Right lobe of liver (tissue), 4 donors: ENCODE results near the gene AKAP13.
A peak's percentile ranks its signal among the peaks of the same experiment; 100 is the strongest.

Experiments used
- POLR2A ChIP-seq: fragments of 450-650 bp; IDR thresholded peaks from one replicate; pipeline ENCODE4 v1.6.1; 2017; ENCODE audit warnings: antibody characterized with exemption, mild to moderate bottlenecking
- TF ChIP-seq, protein P1 (sequence below), 4 donors: fragments of 200-600 bp in 3 of 4; fragments of 450-650 bp in 1 of 4; IDR thresholded peaks; one replicate each; pipeline versions ENCODE4 v1.5.1 to v1.8.0; 2016 to 2022; ENCODE audit warnings: antibody characterized with exemption in 4 of 4, mild to moderate bottlenecking in 2 of 4
- donor health status: DM: no; HTN: no; CAD: no.
- donor health status: DM: no; HTN: no; CAD: no.
- donor health status: DM: no; HTN: yes; CAD: no.

DNA sequence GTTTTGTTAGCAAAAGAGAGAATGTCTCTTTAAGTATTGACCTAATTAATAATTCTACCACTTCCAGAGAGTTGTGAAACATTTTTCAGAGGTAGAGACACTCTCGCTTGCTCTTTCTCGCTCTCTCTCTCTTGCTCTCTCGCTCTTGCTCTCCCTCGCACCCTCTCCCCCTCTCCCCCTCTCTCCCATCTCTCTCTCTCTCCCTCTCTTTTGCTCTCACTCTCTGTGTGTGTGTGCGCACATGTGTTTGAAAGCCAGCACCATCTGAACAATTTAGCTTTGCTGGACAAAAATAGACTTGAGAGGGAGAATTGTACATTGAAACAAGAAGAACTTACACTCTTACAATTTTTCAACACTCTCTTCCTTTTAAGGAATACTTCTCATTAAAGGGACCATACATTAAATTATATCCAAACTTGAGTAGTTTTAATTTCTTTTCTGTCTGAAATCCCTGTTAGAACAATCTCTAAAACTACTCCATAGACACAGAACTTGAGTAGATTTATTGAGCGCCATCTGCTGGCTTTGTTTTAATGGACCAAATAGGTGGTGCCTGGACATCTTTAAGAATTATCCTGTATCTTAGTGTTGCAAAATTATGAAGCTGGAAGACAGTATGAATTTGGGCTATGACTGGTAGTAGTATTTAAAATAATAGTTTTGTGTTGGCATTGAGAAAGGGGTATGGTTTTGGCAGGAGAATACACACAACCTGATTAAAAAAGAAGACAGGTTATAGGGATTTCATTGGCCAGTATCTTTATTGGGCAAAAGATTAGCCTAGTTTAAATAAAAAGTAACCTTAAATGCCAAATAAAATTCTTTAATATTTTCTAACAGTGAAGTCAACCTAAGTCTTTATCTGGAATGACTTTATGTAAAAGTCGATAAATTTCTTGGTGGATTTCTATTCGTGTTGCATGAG is 124.6 kb downstream of the AKAP13 start:
- TF ChIP-seq, protein P1, sequence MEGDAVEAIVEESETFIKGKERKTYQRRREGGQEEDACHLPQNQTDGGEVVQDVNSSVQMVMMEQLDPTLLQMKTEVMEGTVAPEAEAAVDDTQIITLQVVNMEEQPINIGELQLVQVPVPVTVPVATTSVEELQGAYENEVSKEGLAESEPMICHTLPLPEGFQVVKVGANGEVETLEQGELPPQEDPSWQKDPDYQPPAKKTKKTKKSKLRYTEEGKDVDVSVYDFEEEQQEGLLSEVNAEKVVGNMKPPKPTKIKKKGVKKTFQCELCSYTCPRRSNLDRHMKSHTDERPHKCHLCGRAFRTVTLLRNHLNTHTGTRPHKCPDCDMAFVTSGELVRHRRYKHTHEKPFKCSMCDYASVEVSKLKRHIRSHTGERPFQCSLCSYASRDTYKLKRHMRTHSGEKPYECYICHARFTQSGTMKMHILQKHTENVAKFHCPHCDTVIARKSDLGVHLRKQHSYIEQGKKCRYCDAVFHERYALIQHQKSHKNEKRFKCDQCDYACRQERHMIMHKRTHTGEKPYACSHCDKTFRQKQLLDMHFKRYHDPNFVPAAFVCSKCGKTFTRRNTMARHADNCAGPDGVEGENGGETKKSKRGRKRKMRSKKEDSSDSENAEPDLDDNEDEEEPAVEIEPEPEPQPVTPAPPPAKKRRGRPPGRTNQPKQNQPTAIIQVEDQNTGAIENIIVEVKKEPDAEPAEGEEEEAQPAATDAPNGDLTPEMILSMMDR (IDR thresholded peaks at IDR 0.05): peak; percentile 54 to 66 (median 61)
- no peak for TF ChIP-seq POLR2A
